Lung (tissue), 12 donors: ENCODE results near the gene CCND1. TPM values are rescaled to one million over a fixed set of nuclear protein-coding genes. Genes with fewer than 3 reads are reported as not detected.
A peak's percentile ranks its signal among the peaks of the same experiment; 100 is the strongest.

ENCODE experiments used
- ATAC-seq: fragments of 200-7000 bp; cut with Tn5 transposase; one replicate; pipeline ENCODE4 v1.9.1; 2020; ENCODE audit warnings: moderate number of reproducible peaks; ENCODE audit not compliant: insufficient read depth, low FRiP score
- DNase-seq, 3 donors: peaks; one replicate each; pipeline ENCODE4 v3.0.0-alpha.2; 2013 to 2017
- H3K27ac ChIP-seq, 2 donors: one replicate each; pipeline ENCODE4 v1.5.1; 2013; ENCODE audit warnings: mild to moderate bottlenecking in 2 of 2, moderate library complexity in 2 of 2, control low read depth in 1 of 2, inconsistent platforms in 1 of 2, low read depth in 1 of 2, low read length in 1 of 2
- H3K27me3 ChIP-seq, 3 donors: one replicate each; pipeline ENCODE4 v1.5.1; 2013; ENCODE audit warnings: low read length in 2 of 3; ENCODE audit not compliant: control insufficient read depth in 3 of 3, insufficient read depth in 3 of 3
- H3K36me3 ChIP-seq, 4 donors: one replicate each; pipeline ENCODE4 v1.5.1; 2013; ENCODE audit warnings: low read length in 4 of 4, mild to moderate bottlenecking in 1 of 4, moderate library complexity in 1 of 4; ENCODE audit not compliant: control insufficient read depth in 4 of 4, insufficient read depth in 4 of 4
- H3K4me1 ChIP-seq, 5 donors: one replicate each; pipeline ENCODE4 v1.5.1; 2013; ENCODE audit warnings: low read length in 5 of 5, mild to moderate bottlenecking in 2 of 5, moderate library complexity in 1 of 5; ENCODE audit not compliant: control insufficient read depth in 5 of 5, insufficient read depth in 5 of 5
- H3K4me3 ChIP-seq: one replicate; pipeline ENCODE4 v1.5.1; 2013; ENCODE audit warnings: mild to moderate bottlenecking, control low read depth, moderate library complexity
- H3K9ac ChIP-seq, 2 donors: one replicate each; pipeline ENCODE4 v1.5.1; 2013; ENCODE audit warnings: low read length in 2 of 2, control low read depth in 1 of 2; ENCODE audit not compliant: insufficient read depth in 1 of 2
- H3K9me3 ChIP-seq, 4 donors: one replicate each; pipeline ENCODE4 v1.5.1; 2013; ENCODE audit warnings: low read length in 3 of 4, mild to moderate bottlenecking in 1 of 4, moderate library complexity in 1 of 4; ENCODE audit not compliant: control insufficient read depth in 4 of 4, insufficient read depth in 3 of 4
- CTCF ChIP-seq: IDR thresholded peaks from 2 replicates; pipeline ENCODE4 v1.5.1; 2012; ENCODE audit warnings: mild to moderate bottlenecking; ENCODE audit errors: control extremely low read depth, extremely low read depth
- WGBS, 2 donors: extraction: QIAGEN DNeasy Blood & Tissue Kit; methylation state at CpG; one replicate each; pipeline ENCODE4 v1.1.7; 2013; 5-methylcytosine and 5-hydroxymethylcytosine counted together
- polyA plus RNA-seq, 2 donors: library from polyadenylated mRNA; stranded (reverse); fragments of 200-250 nt; gene quantifications; one replicate each; pipeline ENCODE4 v1.2.1, GENCODE V29; 2013
- total RNA-seq, 2 donors: library from RNA; depleted of rRNA in 1 of 2; stranded (reverse); fragments of >200 nt in 1 of 2; gene quantifications; one replicate each; pipeline ENCODE4 v1.2.1, GENCODE V29; 2014 to 2021
- donor health status: control.
- donor health status: control.
- donor health status: Bipolar disorder and iron deficiency.
- donor health status: healthy.
- donor health status: DM: yes; HTN: yes; CAD: no.

The CCND1 gene
- total and polyA plus RNA-seq, 4 donors, result 32.1 to 190 (median 84.3) TPM

- DNase-seq (peak in 1 of 3 donors; percentile 19), ATAC-seq (no peak)
- TF ChIP-seq CTCF, result no peak
- no peaks in the 10 kb centered on the region for H3K27me3 ChIP-seq
- H3K9ac ChIP-seq, result no peak overlapping the region
- no peak overlapping the region for H3K4me3 ChIP-seq
- H3K27ac ChIP-seq, result no peak overlapping the region
- peaks cover 4 to 71% (median 37%) of the 10 kb centered on the region in 4 donors for H3K36me3 ChIP-seq
- 86 to 94% methylated on average over 11 of the region's 11 CpGs for WGBS, 2 donors
- H3K4me1 ChIP-seq, result peaks cover 0 to 29% (median 13%) of the 10 kb centered on the region in 5 donors
- H3K9me3 ChIP-seq, result no peaks in the 10 kb centered on the region
Observed at GRCh38 chr11:69647390-69647748, 6.4 kb downstream of the CCND1 start.

GRCh38 chr11:69647761-69648497 lies 7.0 kb downstream of the CCND1 start:
- DNase-seq (peak in 1 of 3 donors; percentile 16), ATAC-seq (no peak)
- 64 to 80% methylated on average over 28 of the region's 28 CpGs for WGBS, 2 donors
- H3K9me3 ChIP-seq, result no peaks in the 10 kb centered on the region
- H3K36me3 ChIP-seq, result peaks cover 4 to 70% (median 38%) of the 10 kb centered on the region in 4 donors
- no peak overlapping the region for H3K4me3 ChIP-seq
- peak overlapping the region in 1 of 2 donors; percentile 44 for H3K27ac ChIP-seq
- no peak for TF ChIP-seq CTCF
- peaks cover 0 to 29% (median 13%) of the 10 kb centered on the region in 5 donors for H3K4me1 ChIP-seq
- H3K27me3 ChIP-seq, result no peaks in the 10 kb centered on the region
- no peak overlapping the region for H3K9ac ChIP-seq

- H3K36me3 ChIP-seq, result peaks cover 4 to 60% (median 41%) of the 10 kb centered on the region in 4 donors
- no peaks in the 10 kb centered on the region for H3K27me3 ChIP-seq
- ATAC-seq (no peak), DNase-seq (no peak)
- no peak for TF ChIP-seq CTCF
- H3K4me1 ChIP-seq, result peaks cover 0 to 23% (median 9%) of the 10 kb centered on the region in 5 donors
- WGBS, 2 donors, result 90% methylated on average over 37 of the region's 37 CpGs
- no peak overlapping the region for H3K9ac ChIP-seq
- no peaks in the 10 kb centered on the region for H3K9me3 ChIP-seq
- H3K27ac ChIP-seq, result no peak overlapping the region
- no peak overlapping the region for H3K4me3 ChIP-seq
Observed at GRCh38 chr11:69648679-69649575, 8.0 kb downstream of the CCND1 start.
